ENCODE results near the gene IKZF4.

DNA sequence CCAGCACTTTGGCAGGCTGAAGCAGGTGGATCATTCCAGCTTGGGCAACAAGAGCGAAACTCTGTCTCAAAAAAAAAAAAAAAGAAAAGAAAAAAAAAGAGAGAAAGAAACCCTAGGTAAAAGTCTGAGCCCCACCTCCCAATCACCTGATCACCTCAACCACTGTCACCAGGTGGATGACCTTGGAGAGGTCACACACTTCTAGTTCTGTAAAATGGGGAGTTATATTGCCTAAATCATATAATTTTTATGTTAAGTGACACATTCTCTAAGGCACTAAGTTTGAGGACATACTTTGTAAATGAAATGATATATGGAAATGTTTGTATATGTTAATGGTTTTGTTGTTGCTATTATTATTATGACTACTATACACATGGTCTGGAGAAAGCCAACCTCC lies 57.6 kb downstream of the IKZF4 start:
- TF ChIP-seq, protein P1, sequence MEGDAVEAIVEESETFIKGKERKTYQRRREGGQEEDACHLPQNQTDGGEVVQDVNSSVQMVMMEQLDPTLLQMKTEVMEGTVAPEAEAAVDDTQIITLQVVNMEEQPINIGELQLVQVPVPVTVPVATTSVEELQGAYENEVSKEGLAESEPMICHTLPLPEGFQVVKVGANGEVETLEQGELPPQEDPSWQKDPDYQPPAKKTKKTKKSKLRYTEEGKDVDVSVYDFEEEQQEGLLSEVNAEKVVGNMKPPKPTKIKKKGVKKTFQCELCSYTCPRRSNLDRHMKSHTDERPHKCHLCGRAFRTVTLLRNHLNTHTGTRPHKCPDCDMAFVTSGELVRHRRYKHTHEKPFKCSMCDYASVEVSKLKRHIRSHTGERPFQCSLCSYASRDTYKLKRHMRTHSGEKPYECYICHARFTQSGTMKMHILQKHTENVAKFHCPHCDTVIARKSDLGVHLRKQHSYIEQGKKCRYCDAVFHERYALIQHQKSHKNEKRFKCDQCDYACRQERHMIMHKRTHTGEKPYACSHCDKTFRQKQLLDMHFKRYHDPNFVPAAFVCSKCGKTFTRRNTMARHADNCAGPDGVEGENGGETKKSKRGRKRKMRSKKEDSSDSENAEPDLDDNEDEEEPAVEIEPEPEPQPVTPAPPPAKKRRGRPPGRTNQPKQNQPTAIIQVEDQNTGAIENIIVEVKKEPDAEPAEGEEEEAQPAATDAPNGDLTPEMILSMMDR (IDR thresholded peaks at IDR 0.05; ENCODE audit: insufficient read depth, low read length), result no peak
- TF ChIP-seq, protein P2, sequence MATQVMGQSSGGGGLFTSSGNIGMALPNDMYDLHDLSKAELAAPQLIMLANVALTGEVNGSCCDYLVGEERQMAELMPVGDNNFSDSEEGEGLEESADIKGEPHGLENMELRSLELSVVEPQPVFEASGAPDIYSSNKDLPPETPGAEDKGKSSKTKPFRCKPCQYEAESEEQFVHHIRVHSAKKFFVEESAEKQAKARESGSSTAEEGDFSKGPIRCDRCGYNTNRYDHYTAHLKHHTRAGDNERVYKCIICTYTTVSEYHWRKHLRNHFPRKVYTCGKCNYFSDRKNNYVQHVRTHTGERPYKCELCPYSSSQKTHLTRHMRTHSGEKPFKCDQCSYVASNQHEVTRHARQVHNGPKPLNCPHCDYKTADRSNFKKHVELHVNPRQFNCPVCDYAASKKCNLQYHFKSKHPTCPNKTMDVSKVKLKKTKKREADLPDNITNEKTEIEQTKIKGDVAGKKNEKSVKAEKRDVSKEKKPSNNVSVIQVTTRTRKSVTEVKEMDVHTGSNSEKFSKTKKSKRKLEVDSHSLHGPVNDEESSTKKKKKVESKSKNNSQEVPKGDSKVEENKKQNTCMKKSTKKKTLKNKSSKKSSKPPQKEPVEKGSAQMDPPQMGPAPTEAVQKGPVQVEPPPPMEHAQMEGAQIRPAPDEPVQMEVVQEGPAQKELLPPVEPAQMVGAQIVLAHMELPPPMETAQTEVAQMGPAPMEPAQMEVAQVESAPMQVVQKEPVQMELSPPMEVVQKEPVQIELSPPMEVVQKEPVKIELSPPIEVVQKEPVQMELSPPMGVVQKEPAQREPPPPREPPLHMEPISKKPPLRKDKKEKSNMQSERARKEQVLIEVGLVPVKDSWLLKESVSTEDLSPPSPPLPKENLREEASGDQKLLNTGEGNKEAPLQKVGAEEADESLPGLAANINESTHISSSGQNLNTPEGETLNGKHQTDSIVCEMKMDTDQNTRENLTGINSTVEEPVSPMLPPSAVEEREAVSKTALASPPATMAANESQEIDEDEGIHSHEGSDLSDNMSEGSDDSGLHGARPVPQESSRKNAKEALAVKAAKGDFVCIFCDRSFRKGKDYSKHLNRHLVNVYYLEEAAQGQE (IDR thresholded peaks at IDR 0.05; ENCODE audit: insufficient replicate concordance, low read depth), result no peak
- TF ChIP-seq POLR2AphosphoS5 (IDR thresholded peaks at IDR 0.05; ENCODE audit: low read depth), result no peak
- TF ChIP-seq GABPA (IDR thresholded peaks at IDR 0.05; ENCODE audit: low read depth), result no peak
